HG03439 (cell line): ENCODE results near the gene STN1.

Source experiments
- ATAC-seq: cut with Tn5 transposase; IDR thresholded peaks from one replicate; pipeline ENCODE4 v1.9.1; 2021; ENCODE audit warnings: mild to moderate bottlenecking, moderate library complexity; ENCODE audit not compliant: unreplicated experiment

Gene STN1

DNA sequence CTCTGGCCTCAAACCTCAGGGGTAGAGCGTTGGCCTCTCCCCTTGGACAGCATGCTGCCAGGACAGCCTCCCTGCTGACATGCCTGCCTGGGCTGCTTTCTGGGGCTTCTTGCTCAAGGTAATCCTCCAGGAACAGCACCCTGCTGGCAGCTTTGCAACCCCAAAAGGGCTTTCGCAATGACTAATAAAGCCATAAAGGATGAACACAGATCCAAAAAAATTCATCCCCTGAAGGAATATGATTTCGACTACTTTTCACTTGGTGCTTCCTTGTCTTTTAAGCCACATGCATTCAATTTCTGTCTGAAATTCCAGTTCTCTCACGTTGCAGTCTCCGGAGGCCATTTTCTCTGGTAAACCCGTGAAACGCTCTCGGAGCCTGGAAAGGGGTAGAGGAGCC, 47.5 kb downstream of the STN1 start:
- ATAC-seq, result no peak

GRCh38 chr10:103869336-103869735, 48.6 kb downstream of the STN1 start:
- ATAC-seq, result no peak

GRCh38 chr10:103868200-103868599, 49.8 kb downstream of the STN1 start:
- no peak for ATAC-seq

GRCh38 chr10:103861505-103861904, 56.5 kb downstream of the STN1 start:
- no peak for ATAC-seq

- peak; percentile 57 for ATAC-seq
These were observed 58.6 kb downstream of the STN1 start for GRCh38 chr10:103859161-103860086.

- ATAC-seq, result no peak
These were observed 59.6 kb downstream of the STN1 start for GRCh38 chr10:103858360-103858759.

DNA sequence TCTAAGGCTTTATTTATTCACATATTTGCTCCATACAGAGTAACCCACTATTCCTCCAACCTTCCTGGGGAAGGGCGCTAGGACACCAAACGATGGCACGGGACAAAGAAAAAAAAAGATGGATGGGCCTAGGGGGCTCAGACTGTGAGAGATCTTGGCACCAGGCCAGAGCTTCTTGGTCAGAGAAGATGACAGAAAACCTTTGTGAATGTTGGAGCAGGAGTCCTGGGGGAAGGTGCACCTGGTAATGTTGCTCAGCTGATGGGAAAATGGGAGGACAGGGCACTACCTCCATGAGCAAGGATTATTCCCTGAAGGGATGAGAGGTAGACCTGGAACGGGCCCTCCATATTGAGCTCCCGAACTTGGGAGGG, 61.2 kb downstream of the STN1 start:
- ATAC-seq, result no peak

DNA sequence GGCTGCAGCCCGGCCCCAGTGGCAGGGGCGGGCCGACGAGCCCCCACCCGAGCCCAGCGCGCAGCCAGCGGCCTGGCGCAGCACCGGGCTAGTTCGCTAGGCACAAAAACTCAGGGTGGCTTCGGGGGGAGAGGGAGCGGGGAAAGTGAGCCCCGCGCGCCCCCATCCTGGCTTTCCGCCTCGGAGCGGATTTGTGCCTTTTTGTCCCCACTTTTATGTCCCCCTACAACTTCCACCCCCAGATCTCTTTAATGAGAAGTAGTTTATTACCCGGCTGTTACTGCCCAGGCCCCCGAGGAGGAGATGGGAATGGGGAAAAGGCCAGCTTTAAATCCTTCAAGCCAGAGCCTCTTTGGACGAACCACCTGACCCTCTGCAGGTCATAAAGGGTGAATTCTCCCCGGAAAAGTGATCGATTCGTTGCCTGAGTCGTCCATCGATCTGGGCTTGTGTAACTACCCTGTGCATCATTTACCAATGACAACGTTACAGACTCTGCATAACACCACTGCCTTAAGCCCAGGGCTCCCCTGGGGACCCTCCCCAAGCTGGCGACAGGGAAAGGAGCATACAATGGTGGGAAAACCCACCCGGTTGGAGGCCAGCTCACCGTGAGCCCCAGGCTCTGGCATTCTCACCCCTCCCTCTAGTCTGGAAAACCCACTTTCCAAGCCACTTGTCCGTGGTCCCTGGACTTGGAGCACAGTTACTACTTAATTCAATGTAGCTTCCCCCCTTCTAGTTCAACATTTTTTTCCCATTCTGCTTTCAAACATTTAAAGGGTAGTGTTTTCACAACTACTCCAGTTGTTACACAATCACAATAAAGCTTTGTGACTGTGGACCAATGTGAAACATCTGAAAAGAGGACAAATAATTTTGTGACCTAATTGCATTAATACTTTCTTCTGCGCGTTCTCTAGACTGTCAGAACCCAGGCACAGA, 61.9 kb downstream of the STN1 start:
- ATAC-seq, result no peak

DNA sequence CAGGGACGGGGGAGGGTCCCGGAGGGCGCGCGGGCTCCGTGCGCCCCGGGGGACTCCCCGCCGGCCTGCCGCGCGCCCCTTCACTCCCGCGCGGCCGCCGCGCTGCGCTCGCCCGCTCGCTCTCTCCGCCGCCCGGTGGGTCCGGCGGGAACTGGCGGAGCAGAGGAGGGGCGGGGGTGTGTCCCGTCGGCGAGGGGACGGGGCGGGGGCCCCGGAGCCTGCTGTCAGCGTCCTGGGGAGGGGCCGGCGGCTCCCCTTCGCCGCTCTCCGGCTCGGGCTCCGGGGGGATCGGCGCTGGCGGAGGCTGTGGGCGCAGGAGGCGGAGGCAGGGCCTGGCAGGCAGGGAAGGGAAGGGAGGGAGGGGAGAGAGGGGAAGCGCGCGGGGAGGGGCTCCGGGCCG, 62.6 kb downstream of the STN1 start, which contains the start of gene SH3PXD2A:
SH3PXD2A (minus strand) TSS at position 153 of the 400 bp plus-strand sequence. CDS start 310 bp downstream, outside the sequence.
- ATAC-seq, result no peak

DNA sequence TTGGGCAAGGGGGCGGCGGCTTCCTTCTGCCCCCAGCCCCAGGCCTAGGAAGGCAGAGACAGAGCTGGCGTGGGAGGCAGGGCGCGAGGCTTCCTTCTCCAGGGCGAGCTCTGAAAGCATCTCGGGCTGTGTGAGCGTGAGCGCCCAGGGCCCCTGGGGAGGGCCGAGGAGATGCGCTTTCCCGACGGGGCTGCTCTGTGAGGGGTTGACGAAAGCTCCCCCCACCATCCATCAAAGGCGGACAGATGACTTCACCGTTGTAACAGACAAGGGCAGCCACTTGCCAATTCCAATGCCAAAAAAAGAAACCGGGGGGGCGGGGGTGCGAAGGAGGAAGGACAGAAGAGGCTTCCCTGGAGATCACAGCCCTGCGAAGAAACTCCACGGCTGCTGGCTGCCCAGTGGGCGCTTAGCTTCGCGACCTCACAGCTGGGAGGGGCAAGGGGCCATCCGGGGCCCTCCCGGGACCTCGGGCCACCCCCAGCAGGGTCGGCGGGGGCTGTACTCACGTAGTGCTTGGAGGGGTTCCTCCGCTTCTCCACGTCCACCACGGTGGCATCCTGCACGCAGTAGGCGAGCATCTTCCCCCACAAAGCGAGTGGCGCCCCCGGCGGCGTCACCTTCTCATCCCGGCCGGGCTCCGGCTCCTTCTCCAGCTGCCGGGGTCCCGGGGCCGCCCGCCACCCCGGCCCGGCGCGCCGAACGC, 63.1 kb downstream of the STN1 start:
- no peak for ATAC-seq

DNA sequence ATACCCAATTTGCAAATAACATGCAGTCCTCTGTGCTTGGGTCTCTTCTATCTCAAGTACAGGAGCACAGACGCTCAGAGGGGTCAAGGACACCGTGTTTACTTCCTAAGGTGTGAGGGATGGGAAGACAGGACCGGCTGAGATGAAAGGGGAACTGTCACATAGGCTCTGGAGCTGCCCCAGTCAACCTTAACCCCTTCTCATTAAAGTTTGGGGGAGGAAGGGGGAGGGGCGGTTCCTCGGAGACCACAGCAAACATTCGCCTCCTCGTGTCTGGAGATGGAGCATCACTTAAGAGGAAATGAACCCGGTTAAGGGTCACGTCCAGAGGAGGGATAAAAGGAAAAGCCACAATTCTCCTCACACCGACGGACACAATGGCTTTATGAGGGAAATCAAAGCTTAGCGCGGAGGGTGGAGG, 63.7 kb downstream of the STN1 start:
- ATAC-seq, result no peak

DNA sequence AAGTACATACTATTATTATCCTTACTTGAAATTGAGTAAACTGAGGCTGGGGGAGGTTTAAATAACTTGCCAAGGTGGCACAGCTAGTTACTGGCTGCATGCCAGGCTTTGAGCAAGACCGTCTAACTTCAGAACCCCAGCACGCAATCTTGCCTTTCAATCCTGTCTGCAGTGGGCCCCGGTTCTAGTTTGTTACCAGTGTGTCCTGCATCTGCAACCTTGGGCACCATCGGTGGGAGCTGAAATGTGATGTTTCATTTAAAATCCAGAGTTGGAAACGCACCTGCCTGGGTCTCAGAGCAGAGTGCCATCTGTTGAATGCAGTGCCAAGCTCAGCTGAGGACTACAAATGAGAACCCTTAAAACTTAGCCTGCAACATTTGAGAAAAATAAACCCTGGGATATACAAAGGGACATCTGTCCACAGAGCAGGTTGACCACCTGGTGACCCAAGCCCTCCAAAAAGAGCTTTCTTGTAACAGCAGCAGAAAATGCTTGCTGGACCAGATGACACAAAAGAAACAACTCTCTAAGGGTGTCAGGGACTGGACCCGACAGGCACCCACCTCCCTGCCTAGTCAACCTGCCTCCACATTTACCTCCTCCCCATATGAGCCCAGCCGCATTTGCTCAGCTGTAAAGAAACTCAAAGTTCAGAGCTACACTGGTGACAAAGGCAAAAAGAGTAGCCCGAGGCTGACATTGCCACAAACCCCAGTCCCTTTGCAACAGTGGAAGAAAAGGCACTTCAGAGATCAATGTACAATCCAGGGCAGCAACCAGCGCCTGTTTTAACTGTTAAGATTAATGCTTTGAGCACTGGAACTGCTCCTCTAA, 64.3 kb downstream of the STN1 start:
- ATAC-seq, result no peak

DNA sequence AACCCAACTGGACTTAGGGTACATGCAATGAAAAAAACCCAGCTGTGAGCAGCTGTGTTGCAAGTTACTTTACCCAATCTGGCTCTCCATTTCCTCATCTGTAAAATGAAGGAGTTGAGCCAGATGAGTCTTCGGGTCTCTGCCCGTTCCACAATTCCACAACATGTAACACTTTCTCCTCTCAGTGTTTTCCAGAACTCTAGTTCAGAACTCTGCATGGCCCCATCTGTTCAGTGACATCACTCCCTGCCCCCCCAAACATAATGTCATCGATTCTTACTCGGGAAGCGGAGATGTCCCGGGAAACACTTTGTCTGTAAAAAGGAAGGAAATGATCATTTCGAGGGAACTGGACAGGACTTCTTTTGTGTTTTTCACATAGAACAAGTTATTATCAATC, 65.1 kb downstream of the STN1 start:
- no peak for ATAC-seq

DNA sequence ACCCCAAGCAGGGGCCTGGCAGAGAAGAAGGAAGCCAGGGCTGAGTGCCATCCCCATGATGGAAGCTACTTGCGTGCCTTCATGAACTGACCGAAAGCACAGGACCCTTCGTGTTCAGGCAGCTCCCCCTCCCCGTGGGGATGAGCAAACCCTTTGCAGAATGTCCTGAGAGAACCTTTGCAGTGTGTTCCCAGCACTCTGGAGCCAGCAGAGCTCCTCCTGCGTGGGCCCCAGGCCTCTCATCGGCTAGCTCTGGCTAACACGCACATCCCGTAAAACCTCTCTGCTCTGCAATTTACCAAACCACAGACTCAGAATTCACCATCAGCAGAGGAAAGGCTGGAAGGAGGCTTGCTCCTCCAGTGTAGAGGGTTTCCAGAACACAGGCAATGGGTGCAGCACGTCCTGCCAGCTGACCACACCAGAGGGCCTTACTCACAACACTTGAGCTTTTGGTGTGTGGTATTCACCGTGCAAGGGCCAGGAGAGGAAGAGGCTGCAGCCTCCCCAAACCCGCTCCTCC, 65.7 kb downstream of the STN1 start:
- ATAC-seq, result no peak

GRCh38 chr10:103851261-103851660, 66.7 kb downstream of the STN1 start:
- ATAC-seq, result no peak

- ATAC-seq, result no peak
These were observed 67.5 kb downstream of the STN1 start for GRCh38 chr10:103850572-103850895.

DNA sequence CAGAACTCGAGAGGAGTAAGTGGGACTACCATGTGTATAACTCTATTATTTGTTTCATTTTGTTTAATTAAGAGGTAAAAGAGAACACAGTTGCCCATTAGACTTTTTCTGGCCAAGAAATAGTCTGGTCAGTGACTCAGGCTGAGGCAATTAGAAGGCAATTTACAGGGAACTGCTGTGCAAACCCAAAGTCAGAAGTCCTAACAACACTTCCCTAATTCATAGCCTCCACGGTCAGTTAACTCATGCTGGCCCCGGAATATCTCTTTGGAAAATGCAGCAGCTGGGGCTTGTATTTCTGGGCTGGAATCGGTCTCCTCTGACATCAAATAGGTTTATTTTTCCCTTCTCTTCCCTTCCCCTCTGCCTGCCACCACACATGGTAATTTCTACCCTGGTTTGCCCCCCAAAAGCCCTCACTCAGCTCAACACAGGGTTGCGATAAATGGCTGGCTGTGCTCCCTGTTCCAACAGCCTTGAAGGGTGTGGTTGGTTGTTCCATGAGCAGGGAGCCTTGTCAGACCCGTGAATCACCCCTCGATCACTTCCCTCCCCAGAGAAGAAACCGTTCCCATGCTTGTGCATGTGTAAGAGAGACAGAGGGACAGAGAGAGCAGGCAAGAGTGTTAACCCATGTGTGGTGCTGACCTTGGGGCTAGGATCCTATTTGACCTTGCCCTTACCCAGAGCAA, 68.0 kb downstream of the STN1 start:
- ATAC-seq, result no peak

GRCh38 chr10:103849212-103849877, 68.6 kb downstream of the STN1 start:
- no peak for ATAC-seq
